ENCODE results near the gene PPP2R2C. TPM values are rescaled to one million over a fixed set of nuclear protein-coding genes. Genes with fewer than 3 reads are reported as not detected.

The PPP2R2C gene
- total RNA-seq, 5 donors from 2014 or later (not counting 1 experiment from before 2014, with no cell fraction given) = 0.20 TPM; not detected in 4

- no peak overlapping the region for H3K4me3 ChIP-seq (ENCODE audit: control insufficient read depth in 1 of 2, extremely low read depth in 1 of 2, low read length in 1 of 2)
- no peaks in the 10 kb centered on the region for H3K9me3 ChIP-seq
- DNase-seq (no peak), ATAC-seq (replicated peaks in 1 of 4) (no peak)
- H3K27me3 ChIP-seq (replicated peaks in 1 of 2; ENCODE audit: control insufficient read depth in 2 of 2, extremely low read depth in 1 of 2, insufficient read depth in 2 of 2, low read length in 1 of 2) = peaks cover 0 to 13% of the 10 kb centered on the region in 2 experiments
- no peaks in the 10 kb centered on the region for H3K9me3 Mint-ChIP-seq
- peaks cover 0 to 4% of the 10 kb centered on the region in 2 donors for H3K27me3 Mint-ChIP-seq
- no peak overlapping the region for H3K4me3 Mint-ChIP-seq
- H3K4me1 Mint-ChIP-seq = peaks cover 12 to 20% (median 15%) of the 10 kb centered on the region in 3 donors
- no peaks in the 10 kb centered on the region for H3K36me3 ChIP-seq (ENCODE audit: control insufficient read depth in 2 of 2, extremely low read depth in 1 of 2, insufficient read depth in 1 of 2, low read length in 1 of 2)
- H3K36me3 Mint-ChIP-seq = no peaks in the 10 kb centered on the region
- ChIA-PET CTCF (no interaction called here), POLR2A (no interaction called here)
- no peak overlapping the region for H3K27ac ChIP-seq (ENCODE audit: low read length)
- peaks cover 0 to 16% of the 10 kb centered on the region in 2 experiments for H3K4me1 ChIP-seq (ENCODE audit: control insufficient read depth in 1 of 2, extremely low read depth in 1 of 2, insufficient read depth in 2 of 2, low read length in 2 of 2)
- 93% methylated on average over 17 of the region's 22 CpGs for WGBS (ENCODE audit: insufficient coverage)
- H3K27ac Mint-ChIP-seq = no peak overlapping the region
Measured at GRCh38 chr4:6275898-6276806, 196.3 kb downstream of the PPP2R2C start.

DNA sequence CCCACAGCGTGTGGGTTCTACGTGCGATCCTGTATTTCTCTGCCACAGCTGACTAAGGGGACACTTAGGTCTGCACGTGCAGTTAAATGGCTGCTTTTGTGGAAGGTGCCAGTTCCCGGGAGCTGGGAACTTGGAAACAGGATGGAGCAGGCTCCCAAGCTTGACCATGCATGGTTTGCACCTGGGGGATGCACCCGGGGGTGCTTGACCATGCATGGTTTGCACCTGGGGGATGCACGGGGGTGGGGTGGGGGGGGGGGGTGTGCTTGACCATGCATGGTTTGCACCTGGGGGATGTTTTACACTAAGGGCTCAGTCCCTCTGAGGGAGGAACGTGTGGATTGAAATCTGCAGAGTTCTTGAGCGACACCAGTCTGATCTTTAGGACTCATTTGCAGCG, 197.1 kb downstream of the PPP2R2C start:
- Mint-ChIP-seq H3K4me1 (peaks cover 12 to 25% (median 20%) of the 10 kb centered on the region in 3 donors), H3K36me3 (no peaks in the 10 kb centered on the region), H3K27ac (no peak overlapping the region), H3K9me3 (no peaks in the 10 kb centered on the region), H3K4me3 (no peak overlapping the region), H3K27me3 (peaks cover 0 to 7% of the 10 kb centered on the region in 2 donors)
- H3K9me3 ChIP-seq = no peaks in the 10 kb centered on the region
- peaks cover 0 to 24% of the 10 kb centered on the region in 2 experiments for H3K4me1 ChIP-seq (ENCODE audit: control insufficient read depth in 1 of 2, extremely low read depth in 1 of 2, insufficient read depth in 2 of 2, low read length in 2 of 2)
- ATAC-seq (replicated peaks in 1 of 4) (no peak), DNase-seq (no peak)
- ChIA-PET CTCF (no interaction called here), POLR2A (no interaction called here)
- no peaks in the 10 kb centered on the region for H3K36me3 ChIP-seq (ENCODE audit: control insufficient read depth in 2 of 2, extremely low read depth in 1 of 2, insufficient read depth in 1 of 2, low read length in 1 of 2)
- no peak overlapping the region for H3K27ac ChIP-seq (ENCODE audit: low read length)
- peaks cover 0 to 21% of the 10 kb centered on the region in 2 experiments for H3K27me3 ChIP-seq (replicated peaks in 1 of 2; ENCODE audit: control insufficient read depth in 2 of 2, extremely low read depth in 1 of 2, insufficient read depth in 2 of 2, low read length in 1 of 2)
- no peak overlapping the region for H3K4me3 ChIP-seq (ENCODE audit: control insufficient read depth in 1 of 2, extremely low read depth in 1 of 2, low read length in 1 of 2)
- 91% methylated on average over 10 of the region's 10 CpGs for WGBS (ENCODE audit: insufficient coverage)

DNA sequence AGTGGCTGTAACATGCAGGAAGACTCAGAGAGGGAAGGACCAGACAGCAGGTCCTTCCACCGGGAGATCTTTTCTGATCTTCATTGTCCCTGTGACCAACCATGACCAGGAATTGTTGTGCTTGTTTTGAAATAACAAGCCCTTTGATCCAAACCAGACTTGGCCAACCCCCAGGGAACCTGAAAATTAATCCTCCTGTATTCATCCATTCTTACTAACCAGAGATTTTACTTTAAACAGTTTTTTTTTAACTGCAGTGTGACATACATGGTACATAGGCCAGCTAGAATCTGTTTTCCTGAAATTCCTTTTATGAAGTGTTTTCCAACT, 198.8 kb downstream of the PPP2R2C start:
- Mint-ChIP-seq H3K27me3 (peaks cover 0 to 7% of the 10 kb centered on the region in 2 donors), H3K36me3 (no peaks in the 10 kb centered on the region), H3K9me3 (no peaks in the 10 kb centered on the region), H3K27ac (no peak overlapping the region), H3K4me3 (no peak overlapping the region), H3K4me1 (peaks cover 15 to 23% (median 19%) of the 10 kb centered on the region in 3 donors)
- Histone ChIP-seq H3K4me1 (ENCODE audit: control insufficient read depth in 1 of 2, extremely low read depth in 1 of 2, insufficient read depth in 2 of 2, low read length in 2 of 2) (peaks cover 4 to 28% of the 10 kb centered on the region in 2 experiments), H3K27ac (ENCODE audit: low read length) (no peak overlapping the region), H3K36me3 (ENCODE audit: control insufficient read depth in 2 of 2, extremely low read depth in 1 of 2, insufficient read depth in 1 of 2, low read length in 1 of 2) (no peaks in the 10 kb centered on the region), H3K9me3 (no peaks in the 10 kb centered on the region), H3K4me3 (ENCODE audit: control insufficient read depth in 1 of 2, extremely low read depth in 1 of 2, low read length in 1 of 2) (no peak overlapping the region), H3K27me3 (replicated peaks in 1 of 2; ENCODE audit: control insufficient read depth in 2 of 2, extremely low read depth in 1 of 2, insufficient read depth in 2 of 2, low read length in 1 of 2) (peaks cover 0 to 28% of the 10 kb centered on the region in 2 experiments)
- DNase-seq = no peak
- no peak for ATAC-seq (replicated peaks in 1 of 4)
- POLR2A ChIA-PET = no interaction called here
- WGBS (ENCODE audit: insufficient coverage) = 80% methylated on average over 1 of the region's 1 CpG
- CTCF ChIA-PET = interaction anchor here in 1 of 2 donors (0.6 kb wide), 1 partner anchor 73 kb away, joined by 3 read pairs; the partner anchor contains the start of gene JAKMIP1

GRCh38 chr4:6272863-6273660, 199.4 kb downstream of the PPP2R2C start:
- peak overlapping the region in 1 of 3 donors; percentile 2 for H3K4me3 Mint-ChIP-seq
- H3K27ac Mint-ChIP-seq = no peak overlapping the region
- POLR2A ChIA-PET = no interaction called here
- H3K36me3 Mint-ChIP-seq = no peaks in the 10 kb centered on the region
- no peak overlapping the region for H3K27ac ChIP-seq (ENCODE audit: low read length)
- H3K4me1 ChIP-seq (ENCODE audit: control insufficient read depth in 1 of 2, extremely low read depth in 1 of 2, insufficient read depth in 2 of 2, low read length in 2 of 2) = peaks cover 4 to 24% of the 10 kb centered on the region in 2 experiments
- CTCF ChIA-PET = interaction anchor here in 1 of 2 donors (0.6 kb wide), 1 partner anchor 73 kb away, joined by 3 read pairs; the partner anchor contains the start of gene JAKMIP1
- ATAC-seq (replicated peaks in 1 of 4) = no peak
- no peak for DNase-seq
- 89% methylated on average over 15 of the region's 15 CpGs for WGBS (ENCODE audit: insufficient coverage)
- peaks cover 0 to 7% of the 10 kb centered on the region in 2 donors for H3K27me3 Mint-ChIP-seq
- peaks cover 14 to 22% (median 15%) of the 10 kb centered on the region in 3 donors for H3K4me1 Mint-ChIP-seq
- H3K9me3 ChIP-seq = no peaks in the 10 kb centered on the region
- H3K36me3 ChIP-seq (ENCODE audit: control insufficient read depth in 2 of 2, extremely low read depth in 1 of 2, insufficient read depth in 1 of 2, low read length in 1 of 2) = no peaks in the 10 kb centered on the region
- peaks cover 0 to 30% of the 10 kb centered on the region in 2 experiments for H3K27me3 ChIP-seq (replicated peaks in 1 of 2; ENCODE audit: control insufficient read depth in 2 of 2, extremely low read depth in 1 of 2, insufficient read depth in 2 of 2, low read length in 1 of 2)
- no peak overlapping the region for H3K4me3 ChIP-seq (ENCODE audit: control insufficient read depth in 1 of 2, extremely low read depth in 1 of 2, low read length in 1 of 2)
- no peaks in the 10 kb centered on the region for H3K9me3 Mint-ChIP-seq

DNA sequence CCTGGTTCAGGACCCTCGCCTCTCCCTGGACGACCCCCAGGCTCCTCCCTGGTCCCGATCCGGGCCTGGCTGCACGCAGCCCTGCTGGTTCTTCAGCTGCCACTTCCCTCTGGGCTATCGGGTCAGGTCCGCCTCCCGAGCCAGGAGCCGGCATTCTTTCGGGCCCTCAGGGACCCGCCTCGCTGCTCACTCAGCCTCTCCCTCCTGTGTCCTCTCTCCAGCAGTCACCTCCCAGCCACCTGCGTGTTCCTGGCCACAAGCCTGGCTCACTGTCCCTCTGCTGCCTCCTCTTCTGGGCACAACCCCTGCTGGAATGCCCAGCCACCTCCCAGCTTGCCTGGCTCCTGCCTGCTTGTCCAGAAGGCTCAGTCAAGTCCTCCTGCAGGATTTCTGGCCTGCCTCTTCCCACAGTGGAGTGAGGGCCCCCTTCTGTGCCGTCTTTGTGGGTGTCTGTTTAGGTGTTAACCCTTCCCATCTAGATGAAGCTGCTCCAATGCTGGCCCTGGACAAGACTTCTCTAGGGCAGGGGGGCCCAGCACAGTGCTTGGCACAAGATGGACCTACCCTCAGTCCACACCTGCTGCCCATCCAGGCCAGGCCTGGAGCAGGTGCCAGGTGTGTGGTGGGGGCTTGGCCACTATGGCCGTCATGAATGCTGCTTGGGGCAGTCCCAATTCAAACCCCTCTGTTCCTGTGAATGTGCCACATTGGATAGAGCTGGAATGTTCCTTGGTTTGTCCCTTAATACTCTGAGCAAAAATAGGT, 200.5 kb downstream of the PPP2R2C start:
- DNase-seq (no peak), ATAC-seq (replicated peaks in 1 of 4) (no peak)
- H3K36me3 ChIP-seq (ENCODE audit: control insufficient read depth in 2 of 2, extremely low read depth in 1 of 2, insufficient read depth in 1 of 2, low read length in 1 of 2) = no peaks in the 10 kb centered on the region
- Mint-ChIP-seq H3K27ac (no peak overlapping the region), H3K4me3 (peak overlapping the region; percentile 58 to 77 (median 69)), H3K4me1 (peaks cover 14 to 27% (median 17%) of the 10 kb centered on the region in 3 donors), H3K27me3 (peaks cover 0 to 7% of the 10 kb centered on the region in 2 donors), H3K36me3 (no peaks in the 10 kb centered on the region), H3K9me3 (no peaks in the 10 kb centered on the region)
- H3K4me3 ChIP-seq (ENCODE audit: control insufficient read depth in 1 of 2, extremely low read depth in 1 of 2, low read length in 1 of 2) = no peak overlapping the region
- no peaks in the 10 kb centered on the region for H3K9me3 ChIP-seq
- peaks cover 0 to 28% of the 10 kb centered on the region in 2 experiments for H3K27me3 ChIP-seq (replicated peaks in 1 of 2; ENCODE audit: control insufficient read depth in 2 of 2, extremely low read depth in 1 of 2, insufficient read depth in 2 of 2, low read length in 1 of 2)
- 94% methylated on average over 13 of the region's 15 CpGs for WGBS (ENCODE audit: insufficient coverage)
- CTCF ChIA-PET = no interaction called here
- POLR2A ChIA-PET = no interaction called here
- peaks cover 4 to 21% of the 10 kb centered on the region in 2 experiments for H3K4me1 ChIP-seq (ENCODE audit: control insufficient read depth in 1 of 2, extremely low read depth in 1 of 2, insufficient read depth in 2 of 2, low read length in 2 of 2)
- H3K27ac ChIP-seq (ENCODE audit: low read length) = no peak overlapping the region

DNA sequence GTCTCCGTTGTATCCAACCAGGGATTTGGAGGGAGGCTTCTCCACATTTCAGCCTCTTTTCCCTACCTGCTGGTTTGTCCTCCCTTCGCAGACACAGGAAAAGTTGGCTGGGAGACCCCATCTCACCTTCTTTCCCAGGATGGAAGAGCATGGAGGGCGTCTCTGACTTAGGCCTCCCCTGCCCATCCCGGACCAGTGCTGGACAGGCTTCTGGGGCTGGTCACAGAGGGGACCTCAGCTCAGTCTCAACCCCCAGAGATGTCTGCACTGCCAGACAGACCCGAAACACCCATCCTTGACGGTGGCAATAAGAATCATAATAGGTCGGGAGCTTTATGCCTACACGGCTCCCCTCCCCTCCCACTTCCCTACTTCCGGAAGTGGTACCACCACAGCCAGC, 201.2 kb downstream of the PPP2R2C start:
- CTCF ChIA-PET = interaction anchor here in 1 of 2 donors (2.2 kb wide), 1 partner anchor 21 kb away, joined by 9 read pairs; no protein-coding TSS in a partner anchor

More for the DNA sequence above, 201.2 kb downstream of the PPP2R2C start:
- peak overlapping the region; percentile 77 to 88 (median 80) for H3K4me3 Mint-ChIP-seq
- no peaks in the 10 kb centered on the region for H3K9me3 ChIP-seq
- H3K9me3 Mint-ChIP-seq = no peaks in the 10 kb centered on the region
- peaks cover 0 to 27% of the 10 kb centered on the region in 2 experiments for H3K27me3 ChIP-seq (replicated peaks in 1 of 2; ENCODE audit: control insufficient read depth in 2 of 2, extremely low read depth in 1 of 2, insufficient read depth in 2 of 2, low read length in 1 of 2)
- peaks cover 4 to 21% of the 10 kb centered on the region in 2 experiments for H3K4me1 ChIP-seq (ENCODE audit: control insufficient read depth in 1 of 2, extremely low read depth in 1 of 2, insufficient read depth in 2 of 2, low read length in 2 of 2)
- no peak overlapping the region for H3K4me3 ChIP-seq (ENCODE audit: control insufficient read depth in 1 of 2, extremely low read depth in 1 of 2, low read length in 1 of 2)
- DNase-seq = no peak
- peaks cover 0 to 7% of the 10 kb centered on the region in 2 donors for H3K27me3 Mint-ChIP-seq
- H3K36me3 ChIP-seq (ENCODE audit: control insufficient read depth in 2 of 2, extremely low read depth in 1 of 2, insufficient read depth in 1 of 2, low read length in 1 of 2) = no peaks in the 10 kb centered on the region
- WGBS (ENCODE audit: insufficient coverage) = 70% methylated on average over 6 of the region's 9 CpGs
- no peaks in the 10 kb centered on the region for H3K36me3 Mint-ChIP-seq
- ATAC-seq (replicated peaks in 1 of 4) = no peak
- POLR2A ChIA-PET = no interaction called here
- no peak overlapping the region for H3K27ac ChIP-seq (ENCODE audit: low read length)
- H3K4me1 Mint-ChIP-seq = peaks cover 14 to 29% (median 17%) of the 10 kb centered on the region in 3 donors
- H3K27ac Mint-ChIP-seq = no peak overlapping the region
